Hindlimb muscle (tissue), 1 donor: ENCODE measurements around the gene HIGD1A. TPM values are rescaled to one million over a fixed set of nuclear protein-coding genes. Genes with fewer than 3 reads are reported as not detected.

Experiments
- DNase-seq: peaks from one replicate; pipeline ENCODE4 v3.0.0-alpha.2; 2013
- polyA plus RNA-seq: library from polyadenylated mRNA; unstranded; fragments of 120-200 nt; gene quantifications from one replicate; pipeline ENCODE4 v1.2.1, GENCODE V29; 2013; ENCODE audit not compliant: insufficient read length

Gene HIGD1A
- polyA plus RNA-seq, result 63.7 TPM

GRCh38 chr3:42804106-42804830 lies at the start of gene HIGD1A:
HIGD1A (minus strand) TSS chr3:42804490; CDS start chr3:42794253, 10,237 bp downstream.
- peak; percentile 95 for DNase-seq

- no peak for DNase-seq
Measured at GRCh38 chr3:42853739-42854302, 49.5 kb upstream of the HIGD1A start.

- DNase-seq, result no peak
Measured at GRCh38 chr3:42853056-42853455, 48.8 kb upstream of the HIGD1A start.

GRCh38 chr3:42852441-42852840 lies 48.2 kb upstream of the HIGD1A start:
- DNase-seq, result no peak

GRCh38 chr3:42851228-42851834 lies 47.0 kb upstream of the HIGD1A start:
- DNase-seq, result no peak

- no peak for DNase-seq
Measured at GRCh38 chr3:42850263-42850662, 46.0 kb upstream of the HIGD1A start.

- DNase-seq, result no peak
Measured at GRCh38 chr3:42849017-42849416, 44.7 kb upstream of the HIGD1A start.

- no peak for DNase-seq
Measured at GRCh38 chr3:42847731-42848130, 43.4 kb upstream of the HIGD1A start.

GRCh38 chr3:42846685-42847522 lies 42.6 kb upstream of the HIGD1A start:
- DNase-seq, result no peak

GRCh38 chr3:42844815-42845214 lies 40.5 kb upstream of the HIGD1A start:
- DNase-seq, result no peak

- no peak for DNase-seq
Measured at GRCh38 chr3:42844412-42844713, 40.1 kb upstream of the HIGD1A start.

- DNase-seq, result no peak
Measured at GRCh38 chr3:42843713-42844411, 39.6 kb upstream of the HIGD1A start.

GRCh38 chr3:42841332-42841731 lies 37.0 kb upstream of the HIGD1A start:
- no peak for DNase-seq

GRCh38 chr3:42839616-42840015 lies 35.3 kb upstream of the HIGD1A start:
- DNase-seq, result peak; percentile 64

- no peak for DNase-seq
Measured at GRCh38 chr3:42838571-42838970, 34.3 kb upstream of the HIGD1A start.

- DNase-seq, result no peak
Measured at GRCh38 chr3:42836150-42837123, 32.1 kb upstream of the HIGD1A start.

GRCh38 chr3:42831321-42831713 lies 27.0 kb upstream of the HIGD1A start:
- DNase-seq, result no peak

GRCh38 chr3:42830437-42831320 lies 26.4 kb upstream of the HIGD1A start:
- no peak for DNase-seq

- no peak for DNase-seq
Measured at GRCh38 chr3:42829628-42830436, 25.5 kb upstream of the HIGD1A start.
